LNCAP (cell line): ENCODE results near the gene AOC3.

Experiments
- CTCF ChIP-seq: fragments of 450-650 bp; IDR thresholded peaks from 2 replicates; pipeline ENCODE4 v1.5.1; 2017; ENCODE audit warnings: mild to moderate bottlenecking

The AOC3 gene

DNA sequence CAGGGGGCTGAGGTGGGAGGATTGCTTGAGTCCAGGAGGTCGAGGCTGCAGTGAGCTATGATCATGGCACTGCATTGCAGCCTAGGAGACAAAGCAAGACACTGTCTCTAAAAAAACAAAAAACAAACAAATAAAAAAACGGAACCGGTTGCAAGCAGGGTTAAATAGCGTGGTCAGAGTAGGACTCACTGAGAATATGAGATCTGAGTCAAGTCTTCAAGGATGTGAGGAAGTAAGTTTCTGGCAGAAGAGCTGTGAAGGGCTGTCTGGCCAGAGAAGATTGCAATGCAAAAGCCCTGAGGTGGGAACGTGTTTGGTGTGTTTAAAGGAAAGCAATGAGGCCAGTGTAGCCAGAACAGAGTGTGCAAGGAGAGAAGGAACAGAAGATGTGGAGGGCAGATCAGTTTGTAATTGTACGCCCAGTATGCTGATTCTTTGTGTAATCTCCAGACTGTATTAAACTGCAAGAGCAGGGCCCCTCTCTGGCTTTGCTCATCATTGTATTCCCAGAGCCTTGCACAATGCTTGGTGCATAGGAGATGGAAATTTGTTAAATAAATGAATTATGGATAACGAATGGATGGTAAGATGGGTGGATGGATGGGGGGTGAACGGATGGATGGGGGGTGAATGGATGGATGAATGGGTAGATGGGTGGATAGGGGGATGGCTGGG lies 55.9 kb downstream of the AOC3 start:
- TF ChIP-seq CTCF: no peak
